ENCODE data around the gene PLPPR2.
"Not testable (repeated sequence)": the region's sequence is repeated elsewhere in the genome, so short reads cannot be mapped to it uniquely, and the experiment has no call there.

The PLPPR2 gene

DNA sequence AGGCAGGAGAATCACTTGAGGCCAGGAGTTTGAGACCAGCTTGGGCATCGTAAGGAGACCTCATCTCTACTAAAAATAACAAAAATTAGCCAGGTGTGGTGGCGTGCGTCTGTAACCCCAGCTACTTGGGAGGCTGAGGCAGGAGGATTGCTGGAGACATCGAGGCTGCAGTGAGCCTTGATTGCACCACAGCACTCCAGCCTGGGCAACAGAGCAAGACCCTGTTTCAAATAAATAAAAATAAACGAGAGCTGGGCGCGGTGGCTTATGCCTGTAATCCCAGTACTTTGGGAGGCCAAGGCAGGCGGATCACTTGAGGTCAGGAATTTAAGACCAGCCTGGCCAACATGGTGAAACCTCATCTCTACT, 15.1 kb upstream of the PLPPR2 start:
- not testable (repeated sequence) for H3K27me3 ChIP-seq (ENCODE audit: control insufficient read depth in 1 of 2, insufficient read depth in 1 of 2, low read length in 2 of 2); H3K4me2 ChIP-seq (ENCODE audit: low read length, poor library complexity, severe bottlenecking); H2BK5ac ChIP-seq (ENCODE audit: low read depth, low read length, poor library complexity, severe bottlenecking); H4K91ac ChIP-seq (ENCODE audit: low read length); H3K14ac ChIP-seq (ENCODE audit: low read length in 2 of 2); H3K79me1 ChIP-seq (replicated peaks; ENCODE audit: low read length, poor library complexity, severe bottlenecking); H2AFZ ChIP-seq (ENCODE audit: low read depth, low read length); H3K23ac ChIP-seq (ENCODE audit: low read length in 2 of 2); H2AK5ac ChIP-seq (ENCODE audit: low read length, severe bottlenecking); H3K9me3 ChIP-seq (ENCODE audit: control insufficient read depth, low read length); DNase-seq; H3K27ac ChIP-seq (ENCODE audit: low read length, poor library complexity, severe bottlenecking)
- Histone ChIP-seq H2BK120ac (ENCODE audit: low read depth, low read length) (peak overlapping the region; percentile 43), H4K8ac (ENCODE audit: low read length) (peak overlapping the region; percentile 45), H3K4me1 (ENCODE audit: control insufficient read depth, insufficient read depth, low read depth, low read length) (peaks cover 24% of the 10 kb centered on the region), H3K4me3 (ENCODE audit: insufficient read depth in 1 of 2, low read depth in 1 of 2, low read length in 2 of 2) (peak overlapping the region in 1 of 2 experiments; percentile 82), H2BK12ac (ENCODE audit: low read length in 2 of 2) (peak overlapping the region; percentile 20 to 87), H3K18ac (ENCODE audit: low read depth in 1 of 2, low read length in 2 of 2) (peak overlapping the region; percentile 13 to 26), H2BK15ac (ENCODE audit: low read depth, poor library complexity, severe bottlenecking) (peak overlapping the region; percentile 50), H3K4ac (ENCODE audit: low read depth in 1 of 2, low read length in 2 of 2) (peak overlapping the region in 1 of 2 experiments; percentile 46), H3K9ac (ENCODE audit: low read length) (peak overlapping the region; percentile 85), H3K36me3 (ENCODE audit: control insufficient read depth in 1 of 2, insufficient read depth in 2 of 2, low read depth in 1 of 2, low read length in 2 of 2) (peaks cover 16 to 22% of the 10 kb centered on the region in 2 experiments)
- WGBS, result 93% methylated on average over 8 of the region's 8 CpGs

DNA sequence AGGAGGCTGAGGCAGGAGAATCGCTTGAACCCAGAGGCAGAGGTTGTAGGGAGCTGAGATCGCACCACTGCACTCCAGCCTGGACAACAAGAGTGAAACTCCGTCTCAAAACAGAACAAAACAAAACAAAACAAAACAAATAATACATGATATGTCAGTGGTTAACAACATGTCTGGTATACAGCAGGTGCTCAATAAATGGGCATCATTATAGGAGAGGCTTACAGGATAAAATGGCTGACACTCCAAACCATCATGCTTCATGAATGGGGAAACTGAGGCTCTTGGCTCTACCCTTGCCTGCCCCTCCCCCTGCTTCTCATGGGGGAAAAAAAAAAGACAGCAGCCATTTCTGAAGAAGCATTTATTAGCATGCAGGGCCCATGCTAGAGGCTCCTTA, 12.8 kb upstream of the PLPPR2 start:
- H3K14ac ChIP-seq (ENCODE audit: low read length in 2 of 2), result no peak overlapping the region
- H2AFZ ChIP-seq (ENCODE audit: low read depth, low read length), result no peak overlapping the region
- no peak overlapping the region for H4K8ac ChIP-seq (ENCODE audit: low read length)
- H3K4me2 ChIP-seq (ENCODE audit: low read length, poor library complexity, severe bottlenecking), result no peak overlapping the region
- peak overlapping the region in 1 of 2 experiments; percentile 72 for H3K18ac ChIP-seq (ENCODE audit: low read depth in 1 of 2, low read length in 2 of 2)
- H3K9ac ChIP-seq (ENCODE audit: low read length), result no peak overlapping the region
- no peak overlapping the region for H2BK5ac ChIP-seq (ENCODE audit: low read depth, low read length, poor library complexity, severe bottlenecking)
- H4K91ac ChIP-seq (ENCODE audit: low read length), result no peak overlapping the region
- H3K27me3 ChIP-seq (ENCODE audit: control insufficient read depth in 1 of 2, insufficient read depth in 1 of 2, low read length in 2 of 2), result no peaks in the 10 kb centered on the region
- no peak for DNase-seq
- no peaks in the 10 kb centered on the region for H3K9me3 ChIP-seq (ENCODE audit: control insufficient read depth, low read length)
- H3K4me3 ChIP-seq (ENCODE audit: insufficient read depth in 1 of 2, low read depth in 1 of 2, low read length in 2 of 2), result no peak overlapping the region
- no peak overlapping the region for H3K27ac ChIP-seq (ENCODE audit: low read length, poor library complexity, severe bottlenecking)
- H2BK120ac ChIP-seq (ENCODE audit: low read depth, low read length), result no peak overlapping the region
- H2BK15ac ChIP-seq (ENCODE audit: low read depth, poor library complexity, severe bottlenecking), result no peak overlapping the region
- H3K23ac ChIP-seq (ENCODE audit: low read length in 2 of 2), result no peak overlapping the region
- H2AK5ac ChIP-seq (ENCODE audit: low read length, severe bottlenecking), result no peak overlapping the region
- no peak overlapping the region for H2BK12ac ChIP-seq (ENCODE audit: low read length in 2 of 2)
- WGBS, result 100% methylated on average over 1 of the region's 3 CpGs
- H3K4ac ChIP-seq (ENCODE audit: low read depth in 1 of 2, low read length in 2 of 2), result no peak overlapping the region
- peaks cover 12% of the 10 kb centered on the region for H3K79me1 ChIP-seq (replicated peaks; ENCODE audit: low read length, poor library complexity, severe bottlenecking)
- peaks cover 4 to 13% of the 10 kb centered on the region in 2 experiments for H3K36me3 ChIP-seq (ENCODE audit: control insufficient read depth in 1 of 2, insufficient read depth in 2 of 2, low read depth in 1 of 2, low read length in 2 of 2)
- H3K4me1 ChIP-seq (ENCODE audit: control insufficient read depth, insufficient read depth, low read depth, low read length), result peaks cover 31% of the 10 kb centered on the region

DNA sequence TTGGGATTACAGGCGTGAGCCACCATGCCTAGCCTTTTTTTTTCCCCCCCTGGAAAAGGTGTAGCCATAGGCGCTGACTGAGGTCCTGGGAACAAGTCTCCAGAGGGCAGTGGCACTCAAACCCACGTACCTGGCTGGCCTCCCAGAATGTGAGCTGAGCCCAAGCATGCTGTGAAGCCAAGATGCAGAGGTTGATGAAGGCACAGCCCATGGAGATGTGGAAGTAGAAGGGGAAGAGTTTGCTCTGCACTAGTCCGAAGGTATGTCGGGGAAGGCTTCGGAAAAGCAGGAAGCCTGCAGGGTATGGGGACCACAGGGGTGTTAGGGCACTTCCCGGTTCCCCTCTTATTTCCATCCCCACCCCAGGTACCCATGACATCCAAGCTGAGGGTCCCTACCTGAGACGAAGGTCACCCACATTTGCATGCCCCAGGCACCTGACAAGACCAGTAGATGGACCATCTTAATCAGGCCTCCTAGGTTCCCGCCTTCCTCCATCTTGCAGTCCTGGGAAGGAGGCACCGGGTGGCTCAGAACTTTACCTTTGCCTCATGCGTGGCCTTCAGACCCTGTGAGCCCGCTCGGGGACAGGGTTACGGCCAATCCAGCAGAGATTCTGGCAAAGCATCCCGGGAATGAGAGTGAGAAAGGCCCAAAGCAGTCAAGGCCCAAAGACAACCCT, 10.0 kb upstream of the PLPPR2 start:
- H3K4ac ChIP-seq (ENCODE audit: low read depth in 1 of 2, low read length in 2 of 2), result peak overlapping the region; percentile 13 to 19
- peaks cover 4 to 13% of the 10 kb centered on the region in 2 experiments for H3K36me3 ChIP-seq (ENCODE audit: control insufficient read depth in 1 of 2, insufficient read depth in 2 of 2, low read depth in 1 of 2, low read length in 2 of 2)
- no peak overlapping the region for H2BK5ac ChIP-seq (ENCODE audit: low read depth, low read length, poor library complexity, severe bottlenecking)
- peak overlapping the region; percentile 89 for H3K9ac ChIP-seq (ENCODE audit: low read length)
- no peak overlapping the region for H3K27ac ChIP-seq (ENCODE audit: low read length, poor library complexity, severe bottlenecking)
- no peak overlapping the region for H3K14ac ChIP-seq (ENCODE audit: low read length in 2 of 2)
- H3K18ac ChIP-seq (ENCODE audit: low read depth in 1 of 2, low read length in 2 of 2), result peak overlapping the region; percentile 29 to 60
- peaks cover 10% of the 10 kb centered on the region for H3K9me3 ChIP-seq (ENCODE audit: control insufficient read depth, low read length)
- H3K4me2 ChIP-seq (ENCODE audit: low read length, poor library complexity, severe bottlenecking), result peak overlapping the region; percentile 60
- no peak overlapping the region for H3K23ac ChIP-seq (ENCODE audit: low read length in 2 of 2)
- peak overlapping the region; percentile 55 to 91 for H2BK12ac ChIP-seq (ENCODE audit: low read length in 2 of 2)
- no peak overlapping the region for H2AFZ ChIP-seq (ENCODE audit: low read depth, low read length)
- H3K4me1 ChIP-seq (ENCODE audit: control insufficient read depth, insufficient read depth, low read depth, low read length), result peaks cover 14% of the 10 kb centered on the region
- DNase-seq, result no peak
- peak overlapping the region; percentile 92 for H2BK15ac ChIP-seq (ENCODE audit: low read depth, poor library complexity, severe bottlenecking)
- H2BK120ac ChIP-seq (ENCODE audit: low read depth, low read length), result peak overlapping the region; percentile 50
- peak overlapping the region in 1 of 2 experiments; percentile 89 for H3K4me3 ChIP-seq (ENCODE audit: insufficient read depth in 1 of 2, low read depth in 1 of 2, low read length in 2 of 2)
- H3K27me3 ChIP-seq (ENCODE audit: control insufficient read depth in 1 of 2, insufficient read depth in 1 of 2, low read length in 2 of 2), result no peaks in the 10 kb centered on the region
- H4K91ac ChIP-seq (ENCODE audit: low read length), result peak overlapping the region; percentile 48
- H2AK5ac ChIP-seq (ENCODE audit: low read length, severe bottlenecking), result peak overlapping the region; percentile 49
- peaks cover 12% of the 10 kb centered on the region for H3K79me1 ChIP-seq (replicated peaks; ENCODE audit: low read length, poor library complexity, severe bottlenecking)
- peak overlapping the region; percentile 80 for H4K8ac ChIP-seq (ENCODE audit: low read length)
- WGBS, result 75% methylated on average over 15 of the region's 15 CpGs

DNA sequence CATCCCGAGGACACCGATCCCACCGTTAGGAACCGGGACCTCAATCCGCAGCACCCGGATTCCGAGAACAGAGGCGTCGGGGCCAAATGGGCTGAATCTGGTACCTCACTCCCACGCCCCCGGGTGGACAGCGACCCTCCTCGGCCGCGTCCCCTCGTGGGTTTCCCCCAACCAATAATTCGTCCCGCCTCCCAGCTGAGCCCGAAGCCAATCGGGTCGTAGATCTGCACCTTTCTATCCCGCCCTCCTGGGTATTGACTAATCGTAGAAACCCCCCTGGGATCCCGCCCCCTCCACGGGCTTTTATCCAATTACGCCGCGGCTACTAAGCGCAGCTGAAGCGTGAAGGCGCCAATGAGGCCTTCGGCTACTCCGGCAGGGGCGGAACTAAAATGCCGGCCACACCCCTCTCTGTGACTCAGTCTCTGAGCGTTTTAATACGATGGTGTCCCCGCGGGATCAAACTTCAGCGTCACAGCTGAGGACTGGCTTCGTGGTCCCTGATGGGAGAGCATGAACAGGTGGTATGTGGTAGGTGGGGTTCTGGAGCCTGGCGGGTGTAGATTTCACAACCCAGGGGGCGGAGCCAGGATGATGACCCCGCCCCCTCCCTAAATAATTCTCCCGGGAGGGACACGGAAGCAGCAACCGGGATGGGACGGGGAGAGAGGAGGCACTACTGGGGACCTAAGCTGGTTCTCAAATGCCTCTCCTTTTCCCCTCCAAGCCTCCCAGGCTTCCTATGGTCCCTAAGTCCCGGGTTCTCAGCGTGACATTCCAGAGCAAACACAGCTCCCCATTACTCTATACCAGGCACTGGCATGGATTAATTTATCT, 8.9 kb upstream of the PLPPR2 start, which contains the start of the genes CCDC159 and TMEM205:
TSS of gene CCDC159 (plus strand) at position 416 of the 837 bp plus-strand sequence. CDS start at position 504, 88 bp downstream.
TSS of gene TMEM205 (minus strand) at position 165 of the 837 bp plus-strand sequence. CDS start 649 bp downstream, outside the sequence.
- H3K14ac ChIP-seq (ENCODE audit: low read length in 2 of 2), result peak within 1 kb of the TSS in 1 of 2 experiments; percentile 49
- peak within 1 kb of the TSS; percentile 50 for H2BK120ac ChIP-seq (ENCODE audit: low read depth, low read length)
- peak within 1 kb of the TSS; percentile 51 for H3K27ac ChIP-seq (ENCODE audit: low read length, poor library complexity, severe bottlenecking)
- H2BK15ac ChIP-seq (ENCODE audit: low read depth, poor library complexity, severe bottlenecking), result peak within 1 kb of the TSS; percentile 94
- peaks cover 10% of the 10 kb centered on the region for H3K9me3 ChIP-seq (ENCODE audit: control insufficient read depth, low read length)
- H4K91ac ChIP-seq (ENCODE audit: low read length), result peak within 1 kb of the TSS; percentile 81
- H3K18ac ChIP-seq (ENCODE audit: low read depth in 1 of 2, low read length in 2 of 2), result peak within 1 kb of the TSS; percentile 54 to 60
- H3K79me1 ChIP-seq (replicated peaks; ENCODE audit: low read length, poor library complexity, severe bottlenecking), result peaks cover 12% of the 10 kb centered on the region
- H2BK5ac ChIP-seq (ENCODE audit: low read depth, low read length, poor library complexity, severe bottlenecking), result peak within 1 kb of the TSS; percentile 46
- under 1% methylated on average over 50 of the region's 50 CpGs for WGBS
- peak within 1 kb of the TSS; percentile 89 for H4K8ac ChIP-seq (ENCODE audit: low read length)
- peak within 1 kb of the TSS; percentile 47 for H2AFZ ChIP-seq (ENCODE audit: low read depth, low read length)
- H3K4me3 ChIP-seq (ENCODE audit: insufficient read depth in 1 of 2, low read depth in 1 of 2, low read length in 2 of 2), result peak within 1 kb of the TSS; percentile 77 to 89
- H3K23ac ChIP-seq (ENCODE audit: low read length in 2 of 2), result no peak within 1 kb of the TSS
- peak within 1 kb of the TSS; percentile 19 to 88 for H3K4ac ChIP-seq (ENCODE audit: low read depth in 1 of 2, low read length in 2 of 2)
- H3K36me3 ChIP-seq (ENCODE audit: control insufficient read depth in 1 of 2, insufficient read depth in 2 of 2, low read depth in 1 of 2, low read length in 2 of 2), result peaks cover 4 to 10% of the 10 kb centered on the region in 2 experiments
- H2AK5ac ChIP-seq (ENCODE audit: low read length, severe bottlenecking), result peak within 1 kb of the TSS; percentile 58
- H3K9ac ChIP-seq (ENCODE audit: low read length), result peak within 1 kb of the TSS; percentile 89
- H3K4me2 ChIP-seq (ENCODE audit: low read length, poor library complexity, severe bottlenecking), result peak within 1 kb of the TSS; percentile 86
- H3K27me3 ChIP-seq (ENCODE audit: control insufficient read depth in 1 of 2, insufficient read depth in 1 of 2, low read length in 2 of 2), result no peaks in the 10 kb centered on the region
- H2BK12ac ChIP-seq (ENCODE audit: low read length in 2 of 2), result peak within 1 kb of the TSS; percentile 55 to 91
- H3K4me1 ChIP-seq (ENCODE audit: control insufficient read depth, insufficient read depth, low read depth, low read length), result peaks cover 14% of the 10 kb centered on the region
- peak; percentile 100 for DNase-seq

Data from mesenchymal stem cell (in vitro differentiated cells and primary cell).